Keratinocyte (primary cell): ENCODE data around the gene DUSP7. TPM values are rescaled to one million over a fixed set of nuclear protein-coding genes. Genes with fewer than 3 reads are reported as not detected.

Experiments used
- DNase-seq: peaks from one replicate; pipeline ENCODE4 v3.0.0-alpha.2; 2011; ENCODE audit warnings: low read depth, missing footprints, low spot score
- FAIRE-seq: peaks from 2 replicates; lab custom pipeline; 2011; peaks lifted over from hg19 to GRCh38; lab: Jason Lieb, UNC
- H2AFZ ChIP-seq: 2 replicates; pipeline ENCODE4 v1.6.0; 2012; ENCODE audit warnings: low read length, control low read depth, inconsistent platforms; ENCODE audit not compliant: control insufficient read depth
- H3K27ac ChIP-seq: 2 replicates; pipeline ENCODE4 v1.5.1; 2011; ENCODE audit warnings: low read length; ENCODE audit not compliant: control insufficient read depth, insufficient read depth
- H3K27me3 ChIP-seq: 3 replicates; pipeline ENCODE4 v1.6.0; 2011; ENCODE audit warnings: low read length; ENCODE audit not compliant: control insufficient read depth, insufficient read depth; ENCODE audit errors: extremely low read depth
- H3K36me3 ChIP-seq, 2 experiments: 2 replicates in 1 of 2; 3 replicates in 1 of 2; pipeline ENCODE4 v1.5.1; 2011; ENCODE audit warnings: low read length in 2 of 2, mild to moderate bottlenecking in 1 of 2; ENCODE audit not compliant: control insufficient read depth in 2 of 2, insufficient read depth in 2 of 2; ENCODE audit errors: extremely low read depth in 1 of 2
- H3K4me1 ChIP-seq: 3 replicates; pipeline ENCODE4 v1.5.1; 2011; ENCODE audit warnings: low read length; ENCODE audit not compliant: control insufficient read depth, insufficient read depth; ENCODE audit errors: extremely low read depth
- H3K4me2 ChIP-seq: 3 replicates; pipeline ENCODE4 v1.6.0; 2011; ENCODE audit warnings: low read depth, low read length; ENCODE audit not compliant: control insufficient read depth, insufficient read depth; ENCODE audit errors: extremely low read depth
- H3K4me3 ChIP-seq, 3 experiments: fragments of 200-600 bp in 1 of 3; sonication (generic) in 1 of 3; 2 replicates in 2 of 3; 3 replicates in 1 of 3; pipeline ENCODE4 v1.5.1; 2011 to 2016; ENCODE audit warnings: low read length in 3 of 3, mild to moderate bottlenecking in 3 of 3, control low read depth in 2 of 3, inconsistent platforms in 1 of 3, low read depth in 1 of 3, mixed read lengths in 1 of 3, mixed run types in 1 of 3, moderate library complexity in 1 of 3; ENCODE audit not compliant: control insufficient read depth in 2 of 3, insufficient read depth in 2 of 3; ENCODE audit errors: extremely low read depth in 1 of 3
- H3K79me2 ChIP-seq: 2 replicates; pipeline ENCODE4 v1.6.0; 2012; ENCODE audit warnings: low read length; ENCODE audit not compliant: control insufficient read depth, insufficient read depth
- H3K9ac ChIP-seq: 3 replicates; pipeline ENCODE4 v1.6.0; 2011; ENCODE audit warnings: low read length; ENCODE audit not compliant: control insufficient read depth, insufficient read depth; ENCODE audit errors: extremely low read depth
- H3K9me1 ChIP-seq: 3 replicates; pipeline ENCODE4 v1.6.0; 2011; ENCODE audit warnings: low read length; ENCODE audit not compliant: control insufficient read depth, insufficient read depth; ENCODE audit errors: extremely low read depth
- H3K9me3 ChIP-seq: 2 replicates; pipeline ENCODE4 v1.5.1; 2012; ENCODE audit warnings: low read depth, low read length; ENCODE audit not compliant: control insufficient read depth
- H4K20me1 ChIP-seq: 3 replicates; pipeline ENCODE4 v1.6.0; 2011; ENCODE audit warnings: low read length; ENCODE audit not compliant: control insufficient read depth, insufficient read depth; ENCODE audit errors: extremely low read depth
- EZH2 ChIP-seq: IDR thresholded peaks from one replicate; pipeline ENCODE4 v1.6.1; 2012; ENCODE audit warnings: inconsistent platforms, mild to moderate bottlenecking, low read length, moderate library complexity
- dilution Hi-C: fragments of 300-500 bp; cut with MboI; formaldehyde crosslinking; loops from one replicate; pipeline ENCODE4 v1.7.0; 2020; ENCODE audit warnings: low sequenced_read_pairs; ENCODE audit not compliant: extremely low pct_ligation_motif_present
- polyA plus RNA-seq, 5 experiments: library from polyadenylated mRNA; depleted of rRNA in 3 of 5; stranded (reverse) in 3 of 5; stranded (forward) in 1 of 5; unstranded in 1 of 5; fragments of >200 nt; gene quantifications; 1 replicate in 1 of 5; 2 replicates in 3 of 5; 3 replicates in 1 of 5; pipeline versions ENCODE4 v1.2.1 to v1.2.3, GENCODE V29; 2011 to 2012; ENCODE audit warnings: missing spikeins in 2 of 5, low read depth in 1 of 5, low replicate concordance in 1 of 5
- TF ChIP-seq, protein P1 (sequence below), 3 experiments: IDR thresholded peaks in 1 of 3; conservative IDR thresholded peaks in 1 of 3; optimal IDR thresholded peaks in 1 of 3; 2 replicates in 2 of 3; 3 replicates in 1 of 3; pipeline versions ENCODE3 to v1.5.1; 2011; ENCODE audit warnings: low read length in 3 of 3, mild to moderate bottlenecking in 3 of 3, moderate library complexity in 2 of 3, control low read depth in 1 of 3, inconsistent platforms in 1 of 3; ENCODE audit not compliant: insufficient read depth in 2 of 3; ENCODE audit errors: extremely low read depth in 1 of 3

Gene DUSP7
- polyA plus RNA-seq, 1 donor (not counting 4 experiments of a cell fraction or from before 2014, with no cell fraction given), result 103 TPM

DNA sequence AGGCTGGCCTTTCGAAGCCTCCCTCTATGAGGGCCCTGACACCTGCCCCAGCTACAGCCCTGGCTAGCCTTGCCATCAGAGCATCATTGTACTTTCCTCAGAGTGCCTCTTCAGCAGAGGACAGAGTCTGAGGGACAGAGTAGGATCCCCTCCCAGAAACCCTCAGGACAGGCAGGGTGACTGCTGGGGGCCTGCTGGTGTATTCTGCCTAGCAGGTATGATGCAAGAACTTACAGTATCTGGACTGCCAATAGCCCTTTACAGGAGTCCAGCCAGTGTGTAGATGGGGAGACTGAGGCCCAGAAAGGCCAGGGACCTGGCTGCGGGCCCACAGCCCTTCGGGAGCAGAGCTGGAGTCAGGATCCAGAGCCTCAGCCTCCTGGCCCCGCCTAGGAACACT, 19.1 kb downstream of the DUSP7 start:
- H3K27me3 ChIP-seq, result no peaks in the 10 kb centered on the region
- no peaks in the 10 kb centered on the region for H3K9me3 ChIP-seq
- no peaks in the 10 kb centered on the region for H3K36me3 ChIP-seq
- H2AFZ ChIP-seq, result no peak overlapping the region
- no peak for FAIRE-seq
- no peak overlapping the region for H3K4me2 ChIP-seq
- H3K9me1 ChIP-seq, result no peaks in the 10 kb centered on the region
- no peak overlapping the region for H3K27ac ChIP-seq
- no peak for DNase-seq
- peaks cover 36% of the 10 kb centered on the region for H3K4me1 ChIP-seq
- peak overlapping the region; percentile 15 for H3K9ac ChIP-seq
- TF ChIP-seq EZH2, result no peak
- TF ChIP-seq, protein P1, sequence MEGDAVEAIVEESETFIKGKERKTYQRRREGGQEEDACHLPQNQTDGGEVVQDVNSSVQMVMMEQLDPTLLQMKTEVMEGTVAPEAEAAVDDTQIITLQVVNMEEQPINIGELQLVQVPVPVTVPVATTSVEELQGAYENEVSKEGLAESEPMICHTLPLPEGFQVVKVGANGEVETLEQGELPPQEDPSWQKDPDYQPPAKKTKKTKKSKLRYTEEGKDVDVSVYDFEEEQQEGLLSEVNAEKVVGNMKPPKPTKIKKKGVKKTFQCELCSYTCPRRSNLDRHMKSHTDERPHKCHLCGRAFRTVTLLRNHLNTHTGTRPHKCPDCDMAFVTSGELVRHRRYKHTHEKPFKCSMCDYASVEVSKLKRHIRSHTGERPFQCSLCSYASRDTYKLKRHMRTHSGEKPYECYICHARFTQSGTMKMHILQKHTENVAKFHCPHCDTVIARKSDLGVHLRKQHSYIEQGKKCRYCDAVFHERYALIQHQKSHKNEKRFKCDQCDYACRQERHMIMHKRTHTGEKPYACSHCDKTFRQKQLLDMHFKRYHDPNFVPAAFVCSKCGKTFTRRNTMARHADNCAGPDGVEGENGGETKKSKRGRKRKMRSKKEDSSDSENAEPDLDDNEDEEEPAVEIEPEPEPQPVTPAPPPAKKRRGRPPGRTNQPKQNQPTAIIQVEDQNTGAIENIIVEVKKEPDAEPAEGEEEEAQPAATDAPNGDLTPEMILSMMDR (optimal IDR thresholded peaks at IDR 0.05 in 1 of 3, IDR thresholded peaks at IDR 0.05 in 1 of 3, conservative IDR thresholded peaks at IDR 0.05 in 1 of 3; ENCODE audit: extremely low read depth in 1 of 3, insufficient read depth in 2 of 3, low read length in 3 of 3), result no peak
- H3K79me2 ChIP-seq, result no peaks in the 10 kb centered on the region
- dilution Hi-C loops, result no loop called here
- no peaks in the 10 kb centered on the region for H4K20me1 ChIP-seq
- no peak overlapping the region for H3K4me3 ChIP-seq

DNA sequence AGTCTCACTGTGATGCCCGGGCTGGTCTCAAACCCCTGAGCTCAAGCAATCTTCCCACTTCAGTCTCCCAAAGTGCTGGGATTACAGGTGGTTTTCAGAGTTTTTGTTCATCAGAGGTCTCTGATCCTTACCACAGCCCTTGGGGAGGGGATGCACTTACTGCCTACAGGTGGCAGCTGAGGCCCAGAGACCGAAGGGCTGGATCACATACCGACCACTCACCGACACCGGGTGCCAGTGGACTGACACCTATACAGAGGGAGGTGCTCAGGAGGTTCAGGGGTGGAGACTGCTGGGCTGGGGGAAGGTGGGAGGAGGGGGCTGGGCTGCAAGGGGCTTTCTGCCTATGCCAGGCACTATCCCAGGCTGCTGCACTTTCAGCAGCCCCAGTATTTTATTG, 19.5 kb downstream of the DUSP7 start:
- no peak for DNase-seq
- Histone ChIP-seq H3K9me3 (peaks cover 3% of the 10 kb centered on the region), H2AFZ (no peak overlapping the region), H3K79me2 (no peaks in the 10 kb centered on the region), H3K4me2 (no peak overlapping the region), H3K4me1 (peaks cover 36% of the 10 kb centered on the region), H3K27ac (no peak overlapping the region), H3K4me3 (no peak overlapping the region), H4K20me1 (no peaks in the 10 kb centered on the region), H3K27me3 (no peaks in the 10 kb centered on the region), H3K9ac (no peak overlapping the region), H3K9me1 (no peaks in the 10 kb centered on the region), H3K36me3 (no peaks in the 10 kb centered on the region)
- FAIRE-seq, result peak; percentile 13
- TF ChIP-seq EZH2, result no peak
- TF ChIP-seq, protein P1 (optimal IDR thresholded peaks at IDR 0.05 in 1 of 3, IDR thresholded peaks at IDR 0.05 in 1 of 3, conservative IDR thresholded peaks at IDR 0.05 in 1 of 3; ENCODE audit: extremely low read depth in 1 of 3, insufficient read depth in 2 of 3, low read length in 3 of 3), result peak in 1 of 3 experiments; percentile 2
- dilution Hi-C loops, result no loop called here
